HL-60 (cell line): ENCODE data around the gene SEC14L5.
A peak's percentile ranks its signal among the peaks of the same experiment; 100 is the strongest.

Experiments
- DNase-seq, 2 experiments: peaks; one replicate each; pipeline ENCODE4 v3.0.0-alpha.2; 2010 to 2020; ENCODE audit warnings: low read depth in 1 of 2, low spot score in 1 of 2
- H3K27ac ChIP-seq: fragments of 250-450 bp; sonication (Bioruptor Pico); replicated peaks from 2 replicates; pipeline ENCODE4 v1.5.1; 2020; ENCODE audit warnings: mild to moderate bottlenecking, moderate library complexity
- H3K27me3 ChIP-seq: fragments of 250-450 bp; sonication (Bioruptor Pico); 2 replicates; pipeline ENCODE4 v1.5.1; 2021; ENCODE audit warnings: mild to moderate bottlenecking, moderate library complexity; ENCODE audit not compliant: insufficient read depth, poor library complexity, severe bottlenecking
- H3K4me3 ChIP-seq: replicated peaks from 2 replicates; pipeline ENCODE4 v1.5.1; 2011; ENCODE audit warnings: mild to moderate bottlenecking, control low read depth, low read length; ENCODE audit not compliant: insufficient read depth
- GABPA ChIP-seq: IDR thresholded peaks from 2 replicates; pipeline ENCODE4 v1.6.1; 2012; ENCODE audit warnings: low read depth
- POLR2AphosphoS5 ChIP-seq: IDR thresholded peaks from 2 replicates; pipeline ENCODE4 v1.6.1; 2012; ENCODE audit warnings: low read depth
- SPI1 ChIP-seq: IDR thresholded peaks from 2 replicates; pipeline ENCODE4 v1.6.1; 2012; ENCODE audit warnings: low read depth, mild to moderate bottlenecking, borderline replicate concordance
- long read RNA-seq: library from polyadenylated mRNA; unstranded; transcript quantifications from one replicate; pipeline ENCODE4 v2.0.0, GENCODE V29; 2020
- TF ChIP-seq, protein P1 (sequence below): IDR thresholded peaks from 2 replicates; pipeline ENCODE4 v1.6.1; 2012; ENCODE audit warnings: low read depth; ENCODE audit not compliant: insufficient replicate concordance
- TF ChIP-seq, protein P2 (sequence below): IDR thresholded peaks from one replicate; pipeline ENCODE4 v1.5.1; 2011; ENCODE audit warnings: low read length, control low read depth, inconsistent platforms; ENCODE audit not compliant: insufficient read depth

SEC14L5 gene
- long read RNA-seq: 0 reads

DNA sequence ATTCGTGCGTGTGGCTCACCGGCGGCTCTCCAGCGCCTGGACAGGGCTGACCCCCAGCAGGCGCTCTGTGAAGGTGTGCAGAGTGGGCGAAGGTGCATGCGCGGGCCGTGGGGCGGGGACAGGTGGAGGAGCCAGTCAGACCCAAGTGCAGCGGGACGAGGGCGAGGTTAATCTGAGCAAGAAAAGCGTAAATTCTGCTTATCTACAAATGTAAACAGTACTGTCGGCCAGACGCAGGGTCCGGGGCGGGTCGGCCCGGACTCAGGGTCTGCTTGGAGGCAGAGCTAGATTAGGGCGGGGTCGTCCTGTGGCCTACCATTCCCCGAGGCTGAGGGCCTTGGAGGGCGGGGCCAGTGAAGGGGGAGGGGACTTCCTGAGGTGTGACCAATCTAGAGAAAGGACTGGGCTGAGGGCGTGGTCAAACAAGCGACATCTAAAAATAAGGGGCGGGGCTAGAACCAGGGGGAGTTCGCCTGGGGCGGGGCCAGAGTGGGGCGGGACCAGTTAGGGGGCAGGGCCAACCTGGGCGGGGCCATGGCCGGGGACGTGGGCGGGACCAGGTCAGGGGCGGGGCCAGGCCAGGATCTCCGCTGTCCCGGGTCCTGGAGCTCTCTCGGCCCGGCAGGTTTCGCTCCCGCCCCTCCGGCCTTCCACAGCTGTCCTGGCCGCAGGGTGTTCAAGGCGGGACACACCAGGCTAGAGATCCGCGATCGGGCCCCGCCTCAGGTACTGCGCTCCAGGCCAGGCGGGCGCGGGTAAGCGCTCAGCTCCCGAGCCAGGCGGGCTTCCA, at the start of gene SEC14L5:
SEC14L5 (plus strand) TSS at position 611 of the 790 bp plus-strand sequence. CDS start 994 bp downstream, outside the sequence.
- DNase-seq: peak; percentile 88 to 97
- Histone ChIP-seq H3K27ac (no peak within 1 kb of the TSS), H3K4me3 (peak within 1 kb of the TSS; percentile 49), H3K27me3 (peaks cover 7% of the 10 kb centered on the region)
- TF ChIP-seq GABPA (no peak), SPI1 (0 out of 2 replicates have a peak, but pooled peaks have one; percentile 5)
- TF ChIP-seq, protein P1, sequence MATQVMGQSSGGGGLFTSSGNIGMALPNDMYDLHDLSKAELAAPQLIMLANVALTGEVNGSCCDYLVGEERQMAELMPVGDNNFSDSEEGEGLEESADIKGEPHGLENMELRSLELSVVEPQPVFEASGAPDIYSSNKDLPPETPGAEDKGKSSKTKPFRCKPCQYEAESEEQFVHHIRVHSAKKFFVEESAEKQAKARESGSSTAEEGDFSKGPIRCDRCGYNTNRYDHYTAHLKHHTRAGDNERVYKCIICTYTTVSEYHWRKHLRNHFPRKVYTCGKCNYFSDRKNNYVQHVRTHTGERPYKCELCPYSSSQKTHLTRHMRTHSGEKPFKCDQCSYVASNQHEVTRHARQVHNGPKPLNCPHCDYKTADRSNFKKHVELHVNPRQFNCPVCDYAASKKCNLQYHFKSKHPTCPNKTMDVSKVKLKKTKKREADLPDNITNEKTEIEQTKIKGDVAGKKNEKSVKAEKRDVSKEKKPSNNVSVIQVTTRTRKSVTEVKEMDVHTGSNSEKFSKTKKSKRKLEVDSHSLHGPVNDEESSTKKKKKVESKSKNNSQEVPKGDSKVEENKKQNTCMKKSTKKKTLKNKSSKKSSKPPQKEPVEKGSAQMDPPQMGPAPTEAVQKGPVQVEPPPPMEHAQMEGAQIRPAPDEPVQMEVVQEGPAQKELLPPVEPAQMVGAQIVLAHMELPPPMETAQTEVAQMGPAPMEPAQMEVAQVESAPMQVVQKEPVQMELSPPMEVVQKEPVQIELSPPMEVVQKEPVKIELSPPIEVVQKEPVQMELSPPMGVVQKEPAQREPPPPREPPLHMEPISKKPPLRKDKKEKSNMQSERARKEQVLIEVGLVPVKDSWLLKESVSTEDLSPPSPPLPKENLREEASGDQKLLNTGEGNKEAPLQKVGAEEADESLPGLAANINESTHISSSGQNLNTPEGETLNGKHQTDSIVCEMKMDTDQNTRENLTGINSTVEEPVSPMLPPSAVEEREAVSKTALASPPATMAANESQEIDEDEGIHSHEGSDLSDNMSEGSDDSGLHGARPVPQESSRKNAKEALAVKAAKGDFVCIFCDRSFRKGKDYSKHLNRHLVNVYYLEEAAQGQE: peak; percentile 93

DNA sequence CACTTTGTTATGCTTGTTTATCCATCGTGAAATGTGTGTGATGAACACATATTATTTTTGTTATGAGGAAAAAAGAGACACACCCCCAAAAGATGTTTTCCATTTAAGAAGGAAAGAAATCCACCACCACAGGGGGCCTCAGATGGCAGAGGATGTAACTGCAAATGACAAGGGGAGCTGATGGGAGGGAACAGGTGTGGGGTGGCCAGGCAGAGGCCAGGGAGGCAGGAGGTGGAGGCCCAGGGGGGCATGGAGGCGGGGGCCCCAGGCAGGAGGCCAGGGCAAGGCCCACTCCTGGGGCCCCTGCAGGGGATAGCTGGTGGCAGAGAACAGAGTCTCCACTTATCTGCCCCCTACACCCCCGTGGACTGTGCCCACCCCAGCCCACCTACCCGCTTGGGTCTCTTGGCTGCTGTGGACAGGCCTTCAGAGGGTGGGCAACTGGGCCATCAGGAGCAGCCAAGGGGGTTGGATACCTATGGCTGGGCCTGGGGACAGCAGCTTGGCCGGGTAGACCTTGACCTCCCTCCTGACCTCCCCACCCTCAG, 49.2 kb upstream of the SEC14L5 start:
- Histone ChIP-seq H3K4me3 (no peak overlapping the region), H3K27ac (no peak overlapping the region), H3K27me3 (no peaks in the 10 kb centered on the region)
- TF ChIP-seq GABPA (no peak), POLR2AphosphoS5 (no peak), SPI1 (no peak)
- TF ChIP-seq, protein P1: no peak
- TF ChIP-seq, protein P2, sequence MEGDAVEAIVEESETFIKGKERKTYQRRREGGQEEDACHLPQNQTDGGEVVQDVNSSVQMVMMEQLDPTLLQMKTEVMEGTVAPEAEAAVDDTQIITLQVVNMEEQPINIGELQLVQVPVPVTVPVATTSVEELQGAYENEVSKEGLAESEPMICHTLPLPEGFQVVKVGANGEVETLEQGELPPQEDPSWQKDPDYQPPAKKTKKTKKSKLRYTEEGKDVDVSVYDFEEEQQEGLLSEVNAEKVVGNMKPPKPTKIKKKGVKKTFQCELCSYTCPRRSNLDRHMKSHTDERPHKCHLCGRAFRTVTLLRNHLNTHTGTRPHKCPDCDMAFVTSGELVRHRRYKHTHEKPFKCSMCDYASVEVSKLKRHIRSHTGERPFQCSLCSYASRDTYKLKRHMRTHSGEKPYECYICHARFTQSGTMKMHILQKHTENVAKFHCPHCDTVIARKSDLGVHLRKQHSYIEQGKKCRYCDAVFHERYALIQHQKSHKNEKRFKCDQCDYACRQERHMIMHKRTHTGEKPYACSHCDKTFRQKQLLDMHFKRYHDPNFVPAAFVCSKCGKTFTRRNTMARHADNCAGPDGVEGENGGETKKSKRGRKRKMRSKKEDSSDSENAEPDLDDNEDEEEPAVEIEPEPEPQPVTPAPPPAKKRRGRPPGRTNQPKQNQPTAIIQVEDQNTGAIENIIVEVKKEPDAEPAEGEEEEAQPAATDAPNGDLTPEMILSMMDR: no peak
- no peak for DNase-seq

DNA sequence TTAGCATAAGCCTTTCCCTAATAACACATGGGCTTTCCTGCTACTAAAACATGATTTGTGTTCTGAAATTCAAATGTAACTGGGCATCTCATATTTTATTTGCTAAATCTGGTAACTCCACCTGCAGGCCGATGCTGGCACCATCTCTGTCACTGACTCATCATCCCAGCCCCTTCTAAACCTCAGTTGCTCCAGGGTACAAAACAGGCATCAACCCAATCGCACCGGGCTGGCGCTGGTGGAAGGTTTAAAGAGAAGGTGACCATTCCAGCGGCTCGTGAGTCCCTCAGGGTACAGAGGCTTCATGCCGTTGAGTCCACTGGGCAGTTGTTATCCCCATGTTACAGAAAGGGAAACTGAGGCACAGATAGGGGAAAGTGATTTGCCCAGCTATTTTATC, 48.3 kb upstream of the SEC14L5 start:
- H3K27ac ChIP-seq: no peak overlapping the region
- H3K27me3 ChIP-seq: no peaks in the 10 kb centered on the region
- TF ChIP-seq, protein P2: no peak
- no peak for TF ChIP-seq GABPA
- TF ChIP-seq, protein P1: no peak
- no peak for TF ChIP-seq SPI1
- no peak for TF ChIP-seq POLR2AphosphoS5
- no peak for DNase-seq
- H3K4me3 ChIP-seq: no peak overlapping the region
